ENCODE results near the gene RNF20. TPM values are rescaled to one million over a fixed set of nuclear protein-coding genes. Genes with fewer than 3 reads are reported as not detected.
"Not testable (repeated sequence)": the region's sequence is repeated elsewhere in the genome, so short reads cannot be mapped to it uniquely, and the experiment has no call there.

RNF20 gene
- polyA plus RNA-seq (ENCODE audit: insufficient read length) = 36.3 TPM

- peak; percentile 99 for DNase-seq
Measured at GRCh38 chr9:101533334-101534204, at the start of gene RNF20. Gene RNF20 (plus strand): TSS chr9:101533853. CDS start chr9:101535424, 1,571 bp downstream.

- DNase-seq = no peak
Measured at GRCh38 chr9:101484046-101484445, 49.6 kb upstream of the RNF20 start.

GRCh38 chr9:101485924-101486692, 47.5 kb upstream of the RNF20 start:
- peak; percentile 18 for DNase-seq

GRCh38 chr9:101486693-101487442, 46.8 kb upstream of the RNF20 start:
- peak; percentile 25 for DNase-seq

GRCh38 chr9:101487443-101487840, 46.2 kb upstream of the RNF20 start:
- no peak for DNase-seq

GRCh38 chr9:101495810-101496209, 37.8 kb upstream of the RNF20 start:
- DNase-seq = no peak

- DNase-seq = no peak
Measured at GRCh38 chr9:101498323-101498722, 35.3 kb upstream of the RNF20 start.

GRCh38 chr9:101504188-101504587, 29.5 kb upstream of the RNF20 start:
- DNase-seq = no peak

- no peak for DNase-seq
Measured at GRCh38 chr9:101508211-101508610, 25.4 kb upstream of the RNF20 start.

GRCh38 chr9:101509572-101509971, 24.1 kb upstream of the RNF20 start:
- no peak for DNase-seq

GRCh38 chr9:101510459-101510858, 23.2 kb upstream of the RNF20 start:
- no peak for DNase-seq

- DNase-seq = no peak
Measured at GRCh38 chr9:101511009-101511408, 22.6 kb upstream of the RNF20 start.

GRCh38 chr9:101512116-101512515, 21.5 kb upstream of the RNF20 start:
- DNase-seq = no peak

GRCh38 chr9:101513351-101513750, 20.3 kb upstream of the RNF20 start:
- DNase-seq = no peak

- DNase-seq = no peak
Measured at GRCh38 chr9:101514071-101514470, 19.6 kb upstream of the RNF20 start.

GRCh38 chr9:101516655-101517054, 17.0 kb upstream of the RNF20 start:
- no peak for DNase-seq

- DNase-seq = not testable (repeated sequence)
Measured at GRCh38 chr9:101518489-101518888, 15.2 kb upstream of the RNF20 start.

- DNase-seq = no peak
Measured at GRCh38 chr9:101524371-101524770, 9.3 kb upstream of the RNF20 start.

- no peak for DNase-seq
Measured at GRCh38 chr9:101527066-101527465, 6.6 kb upstream of the RNF20 start.

- no peak for DNase-seq
Measured at GRCh38 chr9:101528015-101528414, 5.6 kb upstream of the RNF20 start.

GRCh38 chr9:101530076-101530711, 3.5 kb upstream of the RNF20 start:
- peak; percentile 55 for DNase-seq

GRCh38 chr9:101536351-101536750, 2.7 kb downstream of the RNF20 start:
- no peak for DNase-seq
